HG02798 (cell line): ENCODE data around the gene AEBP1.

Experiments used
- ATAC-seq: cut with Tn5 transposase; IDR thresholded peaks from one replicate; pipeline ENCODE4 v1.9.1; 2021; ENCODE audit warnings: mild to moderate bottlenecking; ENCODE audit not compliant: unreplicated experiment, poor library complexity

AEBP1 gene

GRCh38 chr7:44150966-44151941 is 47.1 kb downstream of the AEBP1 start:
- ATAC-seq = no peak

DNA sequence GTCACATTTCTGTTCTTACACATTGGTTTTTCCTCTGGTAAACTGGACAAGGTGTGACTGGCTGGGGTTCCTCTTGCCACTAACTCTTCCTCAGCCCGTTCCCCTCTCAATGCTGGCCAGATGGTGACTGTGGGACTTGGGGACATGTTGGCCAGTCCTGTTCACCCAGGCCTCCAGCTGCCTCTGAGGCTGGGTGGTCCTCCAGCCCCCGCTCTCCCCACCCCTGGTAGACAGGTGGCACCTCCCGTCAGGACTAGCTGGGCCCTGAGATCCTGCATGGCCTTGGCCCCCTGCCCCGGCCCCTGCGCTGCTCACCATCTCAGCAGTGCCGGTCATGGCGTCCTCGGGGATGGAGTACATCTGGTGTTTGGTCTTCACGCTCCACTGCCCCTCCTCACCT is 47.8 kb downstream of the AEBP1 start:
- no peak for ATAC-seq

GRCh38 chr7:44152971-44153947 is 49.1 kb downstream of the AEBP1 start:
- no peak for ATAC-seq

GRCh38 chr7:44153948-44154335 is 49.8 kb downstream of the AEBP1 start:
- ATAC-seq = no peak

DNA sequence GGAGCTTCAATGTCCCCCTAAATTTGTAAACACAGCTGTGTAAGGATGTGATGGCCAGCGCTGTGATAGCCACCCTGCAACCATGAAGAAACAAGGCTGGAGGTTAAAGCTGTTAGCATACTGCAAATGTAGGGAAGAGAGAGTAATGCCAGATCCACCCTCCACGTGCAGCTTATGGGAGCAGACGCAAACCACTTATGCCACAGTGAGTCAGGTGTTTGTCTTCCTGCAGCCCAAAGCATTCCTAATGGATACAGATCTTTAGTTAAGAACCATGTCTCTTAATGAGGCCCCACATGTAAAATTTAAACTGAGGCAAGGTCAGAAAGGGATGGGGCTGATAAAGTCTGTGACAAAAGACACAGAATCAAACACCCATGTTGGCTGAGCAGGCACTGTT is 50.6 kb downstream of the AEBP1 start:
- no peak for ATAC-seq

GRCh38 chr7:44155191-44156185 is 51.3 kb downstream of the AEBP1 start:
- ATAC-seq = no peak

- ATAC-seq = no peak
These were observed 52.4 kb downstream of the AEBP1 start for GRCh38 chr7:44156453-44157010.

- ATAC-seq = no peak
These were observed 53.3 kb downstream of the AEBP1 start for GRCh38 chr7:44157116-44158080.

- ATAC-seq = no peak
These were observed 54.1 kb downstream of the AEBP1 start for GRCh38 chr7:44158096-44158872.

DNA sequence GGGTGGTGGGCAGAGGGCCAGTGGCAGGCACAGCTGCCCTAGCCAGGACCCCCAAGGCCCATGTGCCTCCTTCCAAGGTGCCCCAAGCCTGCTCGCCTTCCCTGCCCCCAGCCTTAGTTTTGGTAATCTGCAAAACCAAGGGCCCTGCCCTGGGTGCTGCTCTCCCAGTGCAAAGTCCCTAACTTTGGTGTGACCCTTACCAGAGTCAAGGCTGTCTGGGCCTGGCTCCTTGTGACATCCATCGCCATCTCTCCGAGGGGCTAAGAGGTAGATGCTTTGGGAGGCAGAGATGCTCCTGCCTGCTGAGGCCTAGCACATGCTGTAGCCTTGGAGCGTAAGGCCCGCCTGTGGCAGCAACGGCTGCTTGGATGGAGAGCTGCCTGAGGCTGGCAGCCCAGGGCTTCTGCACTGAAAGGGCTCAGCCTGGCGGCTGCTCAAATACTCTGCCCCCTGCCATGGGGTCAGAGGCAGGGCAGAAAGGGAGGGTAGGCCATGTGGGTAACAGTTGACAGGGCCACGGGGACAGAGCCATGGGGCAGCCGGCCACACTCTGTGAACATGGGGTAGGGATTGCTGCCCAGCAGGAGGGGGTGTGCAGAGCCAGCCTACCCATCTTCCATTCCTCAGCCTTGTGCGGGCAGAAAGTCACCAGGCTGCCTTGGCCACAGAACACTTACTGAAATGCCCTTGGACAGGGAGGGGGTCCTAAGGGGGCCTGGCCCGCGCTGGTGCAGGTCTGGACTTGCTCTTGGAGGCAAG is 54.9 kb downstream of the AEBP1 start:
- no peak for ATAC-seq

- ATAC-seq = no peak
These were observed 55.9 kb downstream of the AEBP1 start for GRCh38 chr7:44159824-44160630.

- no peak for ATAC-seq
These were observed 57.2 kb downstream of the AEBP1 start for GRCh38 chr7:44161371-44161770.

DNA sequence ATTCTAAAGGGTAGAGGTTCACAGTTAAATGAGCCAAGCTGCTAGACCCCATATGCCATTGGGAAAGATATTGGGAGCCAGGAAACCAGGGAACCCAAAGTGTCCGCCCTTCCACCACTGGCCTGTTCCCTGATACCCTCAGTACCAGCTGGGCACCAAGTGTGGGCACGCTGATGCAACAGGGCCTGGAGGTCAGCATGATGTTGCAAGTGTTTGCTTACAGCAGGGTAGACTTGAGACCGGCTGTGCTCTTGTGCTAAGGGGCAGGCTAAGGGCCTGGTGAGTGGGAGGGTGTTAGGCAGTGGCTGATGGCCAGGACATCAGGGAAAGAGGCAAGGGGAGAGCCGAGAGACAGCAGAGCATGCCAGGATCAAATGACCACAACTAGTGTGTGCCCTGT is 58.0 kb downstream of the AEBP1 start:
- ATAC-seq = no peak

- no peak for ATAC-seq
These were observed 58.7 kb downstream of the AEBP1 start for GRCh38 chr7:44162785-44163395.

GRCh38 chr7:44163591-44163990 is 59.4 kb downstream of the AEBP1 start:
- no peak for ATAC-seq
